GM21528 (cell line): ENCODE measurements around the gene HNRNPAB.
"Not testable (repeated sequence)": the region's sequence is repeated elsewhere in the genome, so short reads cannot be mapped to it uniquely, and the experiment has no call there.

Experiments
- ATAC-seq: cut with Tn5 transposase; IDR thresholded peaks from one replicate; pipeline ENCODE4 v1.9.1; 2021; ENCODE audit warnings: mild to moderate bottlenecking, moderate library complexity; ENCODE audit not compliant: unreplicated experiment, low FRiP score

HNRNPAB gene

GRCh38 chr5:178196281-178196812 lies 8.0 kb upstream of the HNRNPAB start:
- ATAC-seq, result no peak

- ATAC-seq, result no peak
Observed at GRCh38 chr5:178196986-178197385, 7.3 kb upstream of the HNRNPAB start.

GRCh38 chr5:178198151-178198550 lies 6.2 kb upstream of the HNRNPAB start:
- ATAC-seq, result not testable (repeated sequence)

GRCh38 chr5:178198706-178199105 lies 5.6 kb upstream of the HNRNPAB start:
- no peak for ATAC-seq

- no peak for ATAC-seq
Observed at GRCh38 chr5:178199581-178200434, 4.5 kb upstream of the HNRNPAB start.

GRCh38 chr5:178201221-178201926 lies 3.0 kb upstream of the HNRNPAB start:
- no peak for ATAC-seq

- ATAC-seq, result no peak
Observed at GRCh38 chr5:178201927-178202235, 2.5 kb upstream of the HNRNPAB start.

GRCh38 chr5:178202541-178202940 lies 1.8 kb upstream of the HNRNPAB start:
- ATAC-seq, result no peak

GRCh38 chr5:178203670-178204181 lies 607 bp upstream of the HNRNPAB start:
- peak; percentile 6 for ATAC-seq

- ATAC-seq, result peak; percentile 57
Observed at GRCh38 chr5:178204935-178205748, 809 bp downstream of the HNRNPAB start.

GRCh38 chr5:178205749-178206047 lies 1.4 kb downstream of the HNRNPAB start:
- ATAC-seq, result no peak

- no peak for ATAC-seq
Observed at GRCh38 chr5:178206166-178207101, 2.1 kb downstream of the HNRNPAB start.

- ATAC-seq, result no peak
Observed at GRCh38 chr5:178207183-178207916, 3.0 kb downstream of the HNRNPAB start.

- no peak for ATAC-seq
Observed at GRCh38 chr5:178207917-178208280, 3.6 kb downstream of the HNRNPAB start.

GRCh38 chr5:178208540-178209227 lies 4.4 kb downstream of the HNRNPAB start:
- no peak for ATAC-seq

- ATAC-seq, result no peak
Observed at GRCh38 chr5:178209334-178210072, 5.2 kb downstream of the HNRNPAB start.

- no peak for ATAC-seq
Observed at GRCh38 chr5:178210073-178210535, 5.8 kb downstream of the HNRNPAB start.

GRCh38 chr5:178210686-178211085 lies 6.4 kb downstream of the HNRNPAB start:
- ATAC-seq, result no peak
